Measurements from ENCODE around the gene MYL5.

DNA sequence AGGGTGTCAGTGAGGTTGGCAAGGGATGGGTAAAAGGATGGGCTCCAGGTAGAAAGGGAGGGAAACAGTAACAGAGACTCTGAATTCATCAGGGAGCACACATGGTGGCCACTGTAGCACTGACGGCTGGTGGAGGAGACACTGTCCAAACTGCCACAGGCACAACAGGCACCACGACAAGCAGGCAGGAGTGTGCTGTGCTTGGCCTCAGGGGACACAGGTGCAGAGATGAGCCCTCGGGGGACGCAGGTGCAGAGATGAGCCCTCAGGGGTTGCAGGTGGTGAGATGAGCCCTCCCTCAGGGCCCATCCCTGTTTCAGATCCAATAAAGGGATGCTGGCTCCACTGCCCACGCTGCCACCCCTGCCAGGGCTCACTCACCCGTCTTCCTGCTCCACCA is 41.4 kb upstream of the MYL5 start:
- no peak for TF ChIP-seq POLR2A (IDR thresholded peaks at IDR 0.05; ENCODE audit: low read length)
- no peak for TF ChIP-seq GATA1 (IDR thresholded peaks at IDR 0.05; ENCODE audit: low read depth, low read length)

Measured in erythroblast (primary cell).